Sigmoid colon (tissue), 4 donors: Measurements from ENCODE around the gene CASZ1.

Source experiments
- CTCF ChIP-seq, 4 experiments: fragments of 450-650 bp in 3 of 4; fragments of 200-600 bp in 1 of 4; IDR thresholded peaks; one replicate each; pipeline ENCODE4 v1.5.1; 2016 to 2019; ENCODE audit warnings: antibody characterized with exemption in 4 of 4, mild to moderate bottlenecking in 3 of 4, moderate library complexity in 2 of 4
- EP300 ChIP-seq, 4 donors: sonication (generic); formaldehyde crosslinking; IDR thresholded peaks; one replicate each; pipeline ENCODE4 v1.6.1; 2017; ENCODE audit warnings: antibody characterized with exemption in 4 of 4
- POLR2A ChIP-seq, 2 donors: fragments of 450-650 bp; IDR thresholded peaks; one replicate each; pipeline ENCODE4 v1.6.1; 2016; ENCODE audit warnings: antibody characterized with exemption in 2 of 2, mild to moderate bottlenecking in 2 of 2, moderate library complexity in 2 of 2
- POLR2AphosphoS5 ChIP-seq, 4 donors: sonication (generic); formaldehyde crosslinking; IDR thresholded peaks; one replicate each; pipeline ENCODE4 v1.6.1; 2017; ENCODE audit warnings: antibody characterized with exemption in 4 of 4

- TF ChIP-seq CTCF (IDR thresholded peaks at IDR 0.05) = no peak
- no peak for TF ChIP-seq EP300 (IDR thresholded peaks at IDR 0.05)
- no peak for TF ChIP-seq POLR2A (IDR thresholded peaks at IDR 0.05)
- no peak for TF ChIP-seq POLR2AphosphoS5 (IDR thresholded peaks at IDR 0.05)
Measured at GRCh38 chr1:10662824-10663677, 133.4 kb downstream of the CASZ1 start.
